GM23338 (cell line): ENCODE measurements around the gene CCDC91.

Experiments
- EZH2 ChIP-seq: fragments of 200-600 bp; sonication (generic); IDR thresholded peaks from one replicate; pipeline ENCODE4 v1.8.0; 2017; ENCODE audit warnings: antibody characterized with exemption, mild to moderate bottlenecking, low read depth; ENCODE audit not compliant: unreplicated experiment
- POLR2AphosphoS5 ChIP-seq: IDR thresholded peaks from 2 replicates; pipeline ENCODE4 v1.6.1; 2016; ENCODE audit warnings: antibody characterized with exemption, low read depth
- TF ChIP-seq, protein P1 (sequence below), 2 experiments: fragments of 200-600 bp in 1 of 2; sonication (generic) in 1 of 2; conservative IDR thresholded peaks; 2 replicates each; pipeline versions ENCODE4 v1.5.1 to v1.6.1; 2016 to 2017; ENCODE audit warnings: antibody characterized with exemption in 2 of 2, low read depth in 2 of 2, mild to moderate bottlenecking in 2 of 2, moderate library complexity in 1 of 2

DNA sequence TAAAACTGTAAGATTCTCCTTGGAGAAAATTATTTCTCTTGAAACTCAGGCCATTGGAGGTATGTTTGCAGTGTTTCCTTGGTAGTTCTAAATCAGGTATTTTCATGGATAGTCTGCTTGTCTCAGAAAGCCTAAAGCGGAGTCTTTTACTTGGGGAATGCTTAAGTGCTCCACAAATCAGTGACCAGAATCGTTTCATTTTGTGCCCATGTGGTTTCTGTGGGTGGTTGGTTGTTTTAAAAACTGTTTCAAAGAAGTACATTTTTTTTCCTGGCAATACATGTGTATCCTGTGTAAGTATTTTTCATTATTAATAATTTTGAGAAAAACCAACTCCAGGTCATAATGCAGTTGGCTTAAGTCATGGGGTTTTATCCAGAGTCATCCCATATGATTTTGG, 33.6 kb downstream of the CCDC91 start:
- TF ChIP-seq, protein P1, sequence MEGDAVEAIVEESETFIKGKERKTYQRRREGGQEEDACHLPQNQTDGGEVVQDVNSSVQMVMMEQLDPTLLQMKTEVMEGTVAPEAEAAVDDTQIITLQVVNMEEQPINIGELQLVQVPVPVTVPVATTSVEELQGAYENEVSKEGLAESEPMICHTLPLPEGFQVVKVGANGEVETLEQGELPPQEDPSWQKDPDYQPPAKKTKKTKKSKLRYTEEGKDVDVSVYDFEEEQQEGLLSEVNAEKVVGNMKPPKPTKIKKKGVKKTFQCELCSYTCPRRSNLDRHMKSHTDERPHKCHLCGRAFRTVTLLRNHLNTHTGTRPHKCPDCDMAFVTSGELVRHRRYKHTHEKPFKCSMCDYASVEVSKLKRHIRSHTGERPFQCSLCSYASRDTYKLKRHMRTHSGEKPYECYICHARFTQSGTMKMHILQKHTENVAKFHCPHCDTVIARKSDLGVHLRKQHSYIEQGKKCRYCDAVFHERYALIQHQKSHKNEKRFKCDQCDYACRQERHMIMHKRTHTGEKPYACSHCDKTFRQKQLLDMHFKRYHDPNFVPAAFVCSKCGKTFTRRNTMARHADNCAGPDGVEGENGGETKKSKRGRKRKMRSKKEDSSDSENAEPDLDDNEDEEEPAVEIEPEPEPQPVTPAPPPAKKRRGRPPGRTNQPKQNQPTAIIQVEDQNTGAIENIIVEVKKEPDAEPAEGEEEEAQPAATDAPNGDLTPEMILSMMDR (conservative IDR thresholded peaks at IDR 0.05; ENCODE audit: low read depth in 2 of 2) = no peak
- TF ChIP-seq POLR2AphosphoS5 (no peak), EZH2 (no peak)
